ENCODE measurements around the gene CARMIL1.

Gene CARMIL1

GRCh38 chr6:25645916-25646315, 366.7 kb downstream of the CARMIL1 start:
- no peak overlapping the region for H3K4me3 ChIP-seq (ENCODE audit: low read depth in 1 of 2, low read length in 2 of 2)
- H3K27me3 ChIP-seq (ENCODE audit: low read depth, low read length), result no peaks in the 10 kb centered on the region
- H3K9me3 ChIP-seq (ENCODE audit: control insufficient read depth in 1 of 2, low read length in 2 of 2), result peaks cover 0 to 8% of the 10 kb centered on the region in 2 donors
- no peaks in the 10 kb centered on the region for H3K36me3 ChIP-seq (ENCODE audit: control insufficient read depth in 1 of 2, insufficient read depth in 2 of 2, low read length in 2 of 2)
- H3K4me1 ChIP-seq (ENCODE audit: control insufficient read depth in 1 of 2, insufficient read depth in 2 of 2, low read length in 2 of 2), result no peaks in the 10 kb centered on the region
- H3K27ac ChIP-seq (ENCODE audit: low read length), result no peak overlapping the region

DNA sequence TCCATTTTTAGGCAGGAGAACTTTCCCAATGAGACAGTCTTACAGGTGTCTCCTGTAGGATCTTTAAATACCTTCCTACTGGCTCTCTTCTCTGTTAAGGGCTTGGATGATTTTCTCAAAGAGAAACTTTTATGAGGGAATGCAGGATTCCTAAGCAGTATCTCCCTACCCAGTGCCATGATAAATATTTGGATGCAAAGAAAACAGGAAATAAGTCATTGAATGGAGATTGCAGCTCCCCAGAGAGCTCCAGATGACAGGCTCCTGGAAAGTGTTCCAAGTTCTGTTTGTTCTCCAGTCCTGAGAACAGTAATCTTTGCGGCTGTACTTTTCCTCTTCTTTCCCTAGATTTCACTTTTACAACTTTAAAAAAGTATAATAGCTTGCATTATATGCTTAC, 370.4 kb downstream of the CARMIL1 start:
- H3K27me3 ChIP-seq (ENCODE audit: low read depth, low read length), result peaks cover 12% of the 10 kb centered on the region
- no peak overlapping the region for H3K27ac ChIP-seq (ENCODE audit: low read length)
- H3K36me3 ChIP-seq (ENCODE audit: control insufficient read depth in 1 of 2, insufficient read depth in 2 of 2, low read length in 2 of 2), result no peaks in the 10 kb centered on the region
- H3K4me3 ChIP-seq (ENCODE audit: low read depth in 1 of 2, low read length in 2 of 2), result no peak overlapping the region
- no peaks in the 10 kb centered on the region for H3K9me3 ChIP-seq (ENCODE audit: control insufficient read depth in 1 of 2, low read length in 2 of 2)
- H3K4me1 ChIP-seq (ENCODE audit: control insufficient read depth in 1 of 2, insufficient read depth in 2 of 2, low read length in 2 of 2), result peaks cover 0 to 5% of the 10 kb centered on the region in 2 donors

GRCh38 chr6:25652007-25652515, 372.9 kb downstream of the CARMIL1 start, which contains the start of gene SCGN:
Gene SCGN, plus strand, starts transcription at chr6:25652215. Its CDS starts 189 bp downstream, at chr6:25652404.
- Histone ChIP-seq H3K9me3 (ENCODE audit: control insufficient read depth in 1 of 2, low read length in 2 of 2) (no peaks in the 10 kb centered on the region), H3K36me3 (ENCODE audit: control insufficient read depth in 1 of 2, insufficient read depth in 2 of 2, low read length in 2 of 2) (no peaks in the 10 kb centered on the region), H3K4me1 (ENCODE audit: control insufficient read depth in 1 of 2, insufficient read depth in 2 of 2, low read length in 2 of 2) (peaks cover 0 to 5% of the 10 kb centered on the region in 2 donors), H3K27ac (ENCODE audit: low read length) (no peak within 1 kb of the TSS), H3K4me3 (ENCODE audit: low read depth in 1 of 2, low read length in 2 of 2) (peak within 1 kb of the TSS in 1 of 2 donors; percentile 22), H3K27me3 (ENCODE audit: low read depth, low read length) (peaks cover 12% of the 10 kb centered on the region)

DNA sequence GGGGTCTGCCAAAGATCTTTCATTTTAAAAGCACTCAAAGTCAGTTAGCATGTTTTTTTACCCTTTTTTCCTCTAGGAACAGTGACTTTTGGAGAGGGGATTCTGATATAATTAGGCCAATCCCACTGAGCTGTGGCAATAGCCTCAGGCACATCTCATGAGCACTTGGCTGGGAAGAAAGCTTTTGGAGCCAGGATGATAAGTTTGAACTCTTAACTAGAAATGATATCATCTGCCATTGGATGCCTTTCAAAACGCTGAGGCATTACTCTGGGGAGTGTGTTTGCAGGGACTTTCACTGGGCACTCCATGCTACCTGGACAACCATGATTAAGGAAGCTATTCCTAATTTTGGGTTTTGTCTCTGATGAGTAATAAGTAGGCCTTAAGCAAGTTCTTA, 376.5 kb downstream of the CARMIL1 start:
- Histone ChIP-seq H3K27me3 (ENCODE audit: low read depth, low read length) (peaks cover 12% of the 10 kb centered on the region), H3K9me3 (ENCODE audit: control insufficient read depth in 1 of 2, low read length in 2 of 2) (no peaks in the 10 kb centered on the region), H3K27ac (ENCODE audit: low read length) (no peak overlapping the region), H3K4me3 (ENCODE audit: low read depth in 1 of 2, low read length in 2 of 2) (no peak overlapping the region), H3K4me1 (ENCODE audit: control insufficient read depth in 1 of 2, insufficient read depth in 2 of 2, low read length in 2 of 2) (peaks cover 0 to 5% of the 10 kb centered on the region in 2 donors), H3K36me3 (ENCODE audit: control insufficient read depth in 1 of 2, insufficient read depth in 2 of 2, low read length in 2 of 2) (no peaks in the 10 kb centered on the region)

- Histone ChIP-seq H3K9me3 (ENCODE audit: control insufficient read depth in 1 of 2, low read length in 2 of 2) (no peaks in the 10 kb centered on the region), H3K27me3 (ENCODE audit: low read depth, low read length) (no peaks in the 10 kb centered on the region), H3K27ac (ENCODE audit: low read length) (no peak overlapping the region)
Observed at GRCh38 chr6:25659633-25660368, 380.6 kb downstream of the CARMIL1 start.

DNA sequence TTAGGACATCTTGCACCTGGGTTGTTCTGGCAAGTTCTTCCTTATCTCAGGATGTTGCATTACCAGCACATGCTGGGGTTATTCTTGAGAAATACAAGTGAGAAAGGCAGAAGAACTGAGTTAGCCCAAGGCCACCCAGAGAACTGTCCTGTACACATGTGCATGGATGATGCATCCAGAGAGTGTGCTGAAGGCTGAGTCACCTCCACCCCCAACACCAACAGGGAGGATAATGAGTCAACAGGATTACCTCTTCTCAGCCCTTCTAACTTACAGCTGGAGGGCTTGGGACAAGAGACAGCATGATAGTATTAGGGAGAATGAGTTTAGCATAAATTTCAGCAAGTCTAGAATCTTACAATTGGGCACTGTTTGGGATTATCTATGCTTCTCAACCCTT, 381.3 kb downstream of the CARMIL1 start:
- Histone ChIP-seq H3K9me3 (ENCODE audit: control insufficient read depth in 1 of 2, low read length in 2 of 2) (no peaks in the 10 kb centered on the region), H3K4me3 (ENCODE audit: low read depth in 1 of 2, low read length in 2 of 2) (no peak overlapping the region), H3K4me1 (ENCODE audit: control insufficient read depth in 1 of 2, insufficient read depth in 2 of 2, low read length in 2 of 2) (no peaks in the 10 kb centered on the region), H3K27ac (ENCODE audit: low read length) (no peak overlapping the region), H3K27me3 (ENCODE audit: low read depth, low read length) (no peaks in the 10 kb centered on the region), H3K36me3 (ENCODE audit: control insufficient read depth in 1 of 2, insufficient read depth in 2 of 2, low read length in 2 of 2) (no peaks in the 10 kb centered on the region)

More at GRCh38 chr6:25659633-25660368, 380.6 kb downstream of the CARMIL1 start:
- no peak overlapping the region for H3K4me3 ChIP-seq (ENCODE audit: low read depth in 1 of 2, low read length in 2 of 2)
- H3K4me1 ChIP-seq (ENCODE audit: control insufficient read depth in 1 of 2, insufficient read depth in 2 of 2, low read length in 2 of 2), result no peaks in the 10 kb centered on the region
- H3K36me3 ChIP-seq (ENCODE audit: control insufficient read depth in 1 of 2, insufficient read depth in 2 of 2, low read length in 2 of 2), result no peaks in the 10 kb centered on the region

DNA sequence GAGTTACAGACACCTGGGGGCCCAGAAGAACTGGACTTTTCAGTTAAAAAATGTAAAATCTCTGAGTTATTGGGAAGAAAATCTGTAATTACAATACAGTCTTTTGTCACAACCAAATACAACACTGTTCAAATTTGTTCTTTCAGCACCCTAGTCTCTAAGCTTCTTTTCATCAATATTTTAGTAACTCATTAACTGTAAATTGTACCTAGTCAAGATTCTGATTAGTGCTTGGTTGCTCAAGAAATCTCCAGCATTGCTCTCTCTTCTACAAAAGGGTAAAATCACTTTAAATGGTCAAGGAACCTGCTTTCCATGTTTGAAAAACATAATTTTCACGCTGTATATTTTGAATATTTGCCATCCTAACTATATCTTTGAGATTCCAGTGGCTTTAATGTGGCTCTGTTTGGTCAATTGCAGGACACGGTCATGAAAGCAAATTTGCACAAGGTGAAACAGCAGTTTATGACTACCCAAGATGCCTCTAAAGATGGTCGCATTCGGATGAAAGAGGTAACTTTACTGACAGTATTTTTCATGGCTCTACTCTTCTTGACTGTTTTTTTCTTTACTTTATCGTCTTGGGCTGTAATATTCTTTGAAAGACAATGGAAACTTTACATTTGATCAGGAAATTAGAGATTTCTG, 382.1 kb downstream of the CARMIL1 start:
- no peaks in the 10 kb centered on the region for H3K9me3 ChIP-seq (ENCODE audit: control insufficient read depth in 1 of 2, low read length in 2 of 2)
- no peaks in the 10 kb centered on the region for H3K36me3 ChIP-seq (ENCODE audit: control insufficient read depth in 1 of 2, insufficient read depth in 2 of 2, low read length in 2 of 2)
- no peak overlapping the region for H3K4me3 ChIP-seq (ENCODE audit: low read depth in 1 of 2, low read length in 2 of 2)
- no peak overlapping the region for H3K27ac ChIP-seq (ENCODE audit: low read length)
- H3K27me3 ChIP-seq (ENCODE audit: low read depth, low read length), result no peaks in the 10 kb centered on the region
- H3K4me1 ChIP-seq (ENCODE audit: control insufficient read depth in 1 of 2, insufficient read depth in 2 of 2, low read length in 2 of 2), result no peaks in the 10 kb centered on the region

GRCh38 chr6:25665455-25665854, 386.3 kb downstream of the CARMIL1 start:
- Histone ChIP-seq H3K27ac (ENCODE audit: low read length) (no peak overlapping the region), H3K4me3 (ENCODE audit: low read depth in 1 of 2, low read length in 2 of 2) (no peak overlapping the region), H3K27me3 (ENCODE audit: low read depth, low read length) (no peaks in the 10 kb centered on the region), H3K4me1 (ENCODE audit: control insufficient read depth in 1 of 2, insufficient read depth in 2 of 2, low read length in 2 of 2) (no peaks in the 10 kb centered on the region), H3K36me3 (ENCODE audit: control insufficient read depth in 1 of 2, insufficient read depth in 2 of 2, low read length in 2 of 2) (no peaks in the 10 kb centered on the region), H3K9me3 (ENCODE audit: control insufficient read depth in 1 of 2, low read length in 2 of 2) (no peaks in the 10 kb centered on the region)

DNA sequence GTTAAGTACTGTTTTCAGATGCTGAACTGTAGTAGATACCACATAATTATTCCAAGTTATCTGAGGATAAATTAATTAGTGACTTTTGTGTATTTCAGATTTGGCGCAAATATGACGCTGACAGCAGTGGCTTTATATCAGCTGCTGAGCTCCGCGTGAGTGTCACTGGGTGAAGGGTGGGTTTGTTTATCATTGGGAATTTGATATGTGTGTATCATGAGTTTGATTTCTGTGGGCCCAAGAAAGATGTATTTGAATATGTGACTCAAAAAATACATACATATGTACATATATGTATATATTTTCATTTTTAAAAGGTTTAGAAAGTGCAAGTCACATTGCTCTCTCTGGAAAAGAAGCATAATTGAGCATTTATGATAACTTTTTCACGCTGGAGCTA, 390.2 kb downstream of the CARMIL1 start:
- H3K27ac ChIP-seq (ENCODE audit: low read length), result no peak overlapping the region
- no peak overlapping the region for H3K4me3 ChIP-seq (ENCODE audit: low read depth in 1 of 2, low read length in 2 of 2)
- no peaks in the 10 kb centered on the region for H3K4me1 ChIP-seq (ENCODE audit: control insufficient read depth in 1 of 2, insufficient read depth in 2 of 2, low read length in 2 of 2)
- no peaks in the 10 kb centered on the region for H3K36me3 ChIP-seq (ENCODE audit: control insufficient read depth in 1 of 2, insufficient read depth in 2 of 2, low read length in 2 of 2)
- no peaks in the 10 kb centered on the region for H3K9me3 ChIP-seq (ENCODE audit: control insufficient read depth in 1 of 2, low read length in 2 of 2)
- no peaks in the 10 kb centered on the region for H3K27me3 ChIP-seq (ENCODE audit: low read depth, low read length)
